ENCODE data around the gene DGKE.

Gene DGKE

GRCh38 chr17:56845934-56846333, 12.0 kb downstream of the DGKE start:
- Histone ChIP-seq H3K79me2 (ENCODE audit: insufficient read depth, low read length) (peaks cover 33% of the 10 kb centered on the region), H3K4me2 (ENCODE audit: low read depth, low read length, poor library complexity, severe bottlenecking) (no peak overlapping the region), H4K20me1 (ENCODE audit: insufficient read depth, low read length, poor library complexity, severe bottlenecking) (peaks cover 16% of the 10 kb centered on the region), H3K4me3 (ENCODE audit: low read length, poor library complexity, severe bottlenecking) (no peak overlapping the region), H2AFZ (ENCODE audit: low read length) (no peak overlapping the region), H3F3A (ENCODE audit: low read depth) (no peaks in the 10 kb centered on the region), H3K9me3 (ENCODE audit: insufficient read depth, low read depth, low read length) (no peaks in the 10 kb centered on the region), H3K36me3 (ENCODE audit: insufficient read depth, low read length) (peaks cover 58% of the 10 kb centered on the region), H3K9me2 (replicated peaks; ENCODE audit: low read depth, low read length) (no peaks in the 10 kb centered on the region), H3K4me1 (ENCODE audit: insufficient read depth, low read length, poor library complexity, severe bottlenecking) (peaks cover 17% of the 10 kb centered on the region), H3K27me3 (ENCODE audit: insufficient read depth, low read length, poor library complexity, severe bottlenecking) (no peaks in the 10 kb centered on the region), H3K9ac (ENCODE audit: low read depth, low read length, poor library complexity, severe bottlenecking) (no peak overlapping the region)
- TF ChIP-seq CTCF (conservative IDR thresholded peaks at IDR 0.05; ENCODE audit: low read length): no peak
- TF ChIP-seq EZH2phosphoT487 (IDR thresholded peaks at IDR 0.05; ENCODE audit: borderline replicate concordance): no peak

- Histone ChIP-seq H4K20me1 (ENCODE audit: insufficient read depth, low read length, poor library complexity, severe bottlenecking) (peaks cover 11% of the 10 kb centered on the region), H3K4me2 (ENCODE audit: low read depth, low read length, poor library complexity, severe bottlenecking) (no peak overlapping the region), H3F3A (ENCODE audit: low read depth) (no peaks in the 10 kb centered on the region), H3K9ac (ENCODE audit: low read depth, low read length, poor library complexity, severe bottlenecking) (no peak overlapping the region), H2AFZ (ENCODE audit: low read length) (no peak overlapping the region), H3K4me3 (ENCODE audit: low read length, poor library complexity, severe bottlenecking) (no peak overlapping the region), H3K79me2 (ENCODE audit: insufficient read depth, low read length) (peaks cover 24% of the 10 kb centered on the region), H3K9me3 (ENCODE audit: insufficient read depth, low read depth, low read length) (no peaks in the 10 kb centered on the region), H3K27me3 (ENCODE audit: insufficient read depth, low read length, poor library complexity, severe bottlenecking) (no peaks in the 10 kb centered on the region), H3K36me3 (ENCODE audit: insufficient read depth, low read length) (peaks cover 67% of the 10 kb centered on the region), H3K4me1 (ENCODE audit: insufficient read depth, low read length, poor library complexity, severe bottlenecking) (peaks cover 17% of the 10 kb centered on the region), H3K9me2 (replicated peaks; ENCODE audit: low read depth, low read length) (no peaks in the 10 kb centered on the region)
- TF ChIP-seq CTCF (conservative IDR thresholded peaks at IDR 0.05; ENCODE audit: low read length): no peak
- no peak for TF ChIP-seq EZH2phosphoT487 (IDR thresholded peaks at IDR 0.05; ENCODE audit: borderline replicate concordance)
Measured at GRCh38 chr17:56847106-56847505, 13.2 kb downstream of the DGKE start.

- TF ChIP-seq CTCF (conservative IDR thresholded peaks at IDR 0.05; ENCODE audit: low read length) (no peak), EZH2phosphoT487 (IDR thresholded peaks at IDR 0.05; ENCODE audit: borderline replicate concordance) (no peak)
- no peaks in the 10 kb centered on the region for H4K20me1 ChIP-seq (ENCODE audit: insufficient read depth, low read length, poor library complexity, severe bottlenecking)
- no peaks in the 10 kb centered on the region for H3K9me3 ChIP-seq (ENCODE audit: insufficient read depth, low read depth, low read length)
- no peaks in the 10 kb centered on the region for H3K27me3 ChIP-seq (ENCODE audit: insufficient read depth, low read length, poor library complexity, severe bottlenecking)
- H3K36me3 ChIP-seq (ENCODE audit: insufficient read depth, low read length): peaks cover 68% of the 10 kb centered on the region
- no peak overlapping the region for H3K9ac ChIP-seq (ENCODE audit: low read depth, low read length, poor library complexity, severe bottlenecking)
- peaks cover 9% of the 10 kb centered on the region for H3K4me1 ChIP-seq (ENCODE audit: insufficient read depth, low read length, poor library complexity, severe bottlenecking)
- peaks cover 5% of the 10 kb centered on the region for H3K79me2 ChIP-seq (ENCODE audit: insufficient read depth, low read length)
- H3K9me2 ChIP-seq (replicated peaks; ENCODE audit: low read depth, low read length): no peaks in the 10 kb centered on the region
- no peak overlapping the region for H3K4me2 ChIP-seq (ENCODE audit: low read depth, low read length, poor library complexity, severe bottlenecking)
- no peak overlapping the region for H3K4me3 ChIP-seq (ENCODE audit: low read length, poor library complexity, severe bottlenecking)
- no peak overlapping the region for H2AFZ ChIP-seq (ENCODE audit: low read length)
- H3F3A ChIP-seq (ENCODE audit: low read depth): no peaks in the 10 kb centered on the region
Measured at GRCh38 chr17:56849131-56849530, 15.2 kb downstream of the DGKE start.

Data from Loucy (cell line).